ENCODE data around the gene PCDHA10.

Gene PCDHA10

GRCh38 chr5:140883927-140884697 lies 28.4 kb downstream of the PCDHA10 start:
- no peak for DNase-seq

- no peak for DNase-seq
These were observed 60.6 kb downstream of the PCDHA10 start for GRCh38 chr5:140916325-140916724.

Measured in NCI-H1105 (cell line).